Skeletal muscle tissue (tissue), 4 donors: ENCODE results near the gene ADGRF4. TPM values are rescaled to one million over a fixed set of nuclear protein-coding genes. Genes with fewer than 3 reads are reported as not detected.

Source experiments
- H3K27ac ChIP-seq: one replicate; pipeline ENCODE4 v1.7.0; 2013; ENCODE audit warnings: mild to moderate bottlenecking, low read depth, low read length, inconsistent platforms
- H3K27me3 ChIP-seq, 3 donors: one replicate each; pipeline ENCODE4 v1.7.0; 2013; ENCODE audit warnings: low read length in 3 of 3; ENCODE audit not compliant: control insufficient read depth in 3 of 3, insufficient read depth in 3 of 3
- H3K36me3 ChIP-seq, 3 donors: one replicate each; pipeline ENCODE4 v1.7.0; 2013; ENCODE audit warnings: low read length in 3 of 3; ENCODE audit not compliant: control insufficient read depth in 3 of 3, insufficient read depth in 3 of 3
- H3K4me1 ChIP-seq, 3 donors: one replicate each; pipeline ENCODE4 v1.7.0; 2013; ENCODE audit warnings: low read length in 3 of 3, mild to moderate bottlenecking in 3 of 3; ENCODE audit not compliant: control insufficient read depth in 3 of 3, insufficient read depth in 3 of 3
- H3K4me3 ChIP-seq, 3 donors: one replicate each; pipeline ENCODE4 v1.7.0; 2013; ENCODE audit warnings: low read length in 3 of 3
- H3K9ac ChIP-seq, 3 donors: one replicate each; pipeline ENCODE4 v1.7.0; 2013; ENCODE audit warnings: low read length in 3 of 3, mild to moderate bottlenecking in 3 of 3, moderate library complexity in 2 of 3, low read depth in 1 of 3
- H3K9me3 ChIP-seq, 3 donors: one replicate each; pipeline ENCODE4 v1.7.0; 2013; ENCODE audit warnings: low read length in 3 of 3; ENCODE audit not compliant: control insufficient read depth in 3 of 3
- total RNA-seq: library from RNA; depleted of rRNA; stranded (reverse); fragments of >200 nt; gene quantifications from one replicate; pipeline ENCODE4 v1.2.3, GENCODE V29; 2014
- donor health status: Osteomylitis.

The ADGRF4 gene
- total RNA-seq, 1 donor from 2014 or later = not detected

- Histone ChIP-seq H3K36me3 (no peaks in the 10 kb centered on the region), H3K27ac (no peak overlapping the region), H3K9me3 (no peaks in the 10 kb centered on the region), H3K9ac (no peak overlapping the region), H3K4me1 (peaks cover 0 to 13% (median 6%) of the 10 kb centered on the region in 3 donors), H3K27me3 (no peaks in the 10 kb centered on the region), H3K4me3 (no peak overlapping the region)
Observed at GRCh38 chr6:47681201-47681990, 17.0 kb upstream of the ADGRF4 start.

GRCh38 chr6:47686411-47686810, 12.0 kb upstream of the ADGRF4 start:
- Histone ChIP-seq H3K27ac (no peak overlapping the region), H3K27me3 (no peaks in the 10 kb centered on the region), H3K36me3 (no peaks in the 10 kb centered on the region), H3K9ac (no peak overlapping the region), H3K4me1 (no peaks in the 10 kb centered on the region), H3K9me3 (no peaks in the 10 kb centered on the region), H3K4me3 (no peak overlapping the region)

GRCh38 chr6:47687432-47687831, 10.9 kb upstream of the ADGRF4 start:
- Histone ChIP-seq H3K27ac (no peak overlapping the region), H3K4me3 (no peak overlapping the region), H3K9me3 (no peaks in the 10 kb centered on the region), H3K36me3 (no peaks in the 10 kb centered on the region), H3K9ac (no peak overlapping the region), H3K4me1 (no peaks in the 10 kb centered on the region), H3K27me3 (no peaks in the 10 kb centered on the region)

- Histone ChIP-seq H3K9ac (no peak overlapping the region), H3K4me3 (no peak overlapping the region), H3K27me3 (no peaks in the 10 kb centered on the region), H3K9me3 (no peaks in the 10 kb centered on the region), H3K4me1 (no peaks in the 10 kb centered on the region), H3K27ac (no peak overlapping the region), H3K36me3 (no peaks in the 10 kb centered on the region)
Observed at GRCh38 chr6:47690214-47690613, 8.2 kb upstream of the ADGRF4 start.

- Histone ChIP-seq H3K27ac (no peak overlapping the region), H3K4me3 (no peak overlapping the region), H3K9me3 (no peaks in the 10 kb centered on the region), H3K27me3 (no peaks in the 10 kb centered on the region), H3K9ac (no peak overlapping the region), H3K36me3 (no peaks in the 10 kb centered on the region), H3K4me1 (no peaks in the 10 kb centered on the region)
Observed at GRCh38 chr6:47690791-47691190, 7.6 kb upstream of the ADGRF4 start.

GRCh38 chr6:47697925-47698324, 455 bp upstream of the ADGRF4 start:
- no peaks in the 10 kb centered on the region for H3K9me3 ChIP-seq
- no peak overlapping the region for H3K27ac ChIP-seq
- H3K27me3 ChIP-seq = no peaks in the 10 kb centered on the region
- no peak overlapping the region for H3K4me3 ChIP-seq
- H3K9ac ChIP-seq = no peak overlapping the region
- H3K36me3 ChIP-seq = no peaks in the 10 kb centered on the region
- H3K4me1 ChIP-seq = no peaks in the 10 kb centered on the region

GRCh38 chr6:47700053-47700452, 1.7 kb downstream of the ADGRF4 start:
- Histone ChIP-seq H3K27ac (no peak overlapping the region), H3K36me3 (no peaks in the 10 kb centered on the region), H3K4me3 (no peak overlapping the region), H3K9me3 (no peaks in the 10 kb centered on the region), H3K27me3 (no peaks in the 10 kb centered on the region), H3K4me1 (no peaks in the 10 kb centered on the region), H3K9ac (no peak overlapping the region)

GRCh38 chr6:47700596-47700995, 2.2 kb downstream of the ADGRF4 start:
- Histone ChIP-seq H3K4me3 (no peak overlapping the region), H3K27me3 (no peaks in the 10 kb centered on the region), H3K9me3 (no peaks in the 10 kb centered on the region), H3K27ac (no peak overlapping the region), H3K4me1 (no peaks in the 10 kb centered on the region), H3K36me3 (no peaks in the 10 kb centered on the region), H3K9ac (no peak overlapping the region)

- H3K9ac ChIP-seq = no peak overlapping the region
- H3K27ac ChIP-seq = no peak overlapping the region
- no peaks in the 10 kb centered on the region for H3K27me3 ChIP-seq
- H3K4me3 ChIP-seq = no peak overlapping the region
- no peaks in the 10 kb centered on the region for H3K9me3 ChIP-seq
- H3K4me1 ChIP-seq = no peaks in the 10 kb centered on the region
- H3K36me3 ChIP-seq = no peaks in the 10 kb centered on the region
Observed at GRCh38 chr6:47701363-47701762, 3.0 kb downstream of the ADGRF4 start.

GRCh38 chr6:47709160-47709559, 10.8 kb downstream of the ADGRF4 start:
- Histone ChIP-seq H3K36me3 (no peaks in the 10 kb centered on the region), H3K27ac (no peak overlapping the region), H3K4me1 (no peaks in the 10 kb centered on the region), H3K27me3 (peaks cover 0 to 3% (median 0%) of the 10 kb centered on the region in 3 donors), H3K9me3 (no peaks in the 10 kb centered on the region), H3K9ac (no peak overlapping the region), H3K4me3 (no peak overlapping the region)
